Stromal cell of bone marrow (primary cell): Measurements from ENCODE around the gene CCDC12.

Experiments used
- DNase-seq: peaks from one replicate; pipeline ENCODE4 v3.0.0-alpha.2; 2012; ENCODE audit warnings: low read depth

Gene CCDC12

DNA sequence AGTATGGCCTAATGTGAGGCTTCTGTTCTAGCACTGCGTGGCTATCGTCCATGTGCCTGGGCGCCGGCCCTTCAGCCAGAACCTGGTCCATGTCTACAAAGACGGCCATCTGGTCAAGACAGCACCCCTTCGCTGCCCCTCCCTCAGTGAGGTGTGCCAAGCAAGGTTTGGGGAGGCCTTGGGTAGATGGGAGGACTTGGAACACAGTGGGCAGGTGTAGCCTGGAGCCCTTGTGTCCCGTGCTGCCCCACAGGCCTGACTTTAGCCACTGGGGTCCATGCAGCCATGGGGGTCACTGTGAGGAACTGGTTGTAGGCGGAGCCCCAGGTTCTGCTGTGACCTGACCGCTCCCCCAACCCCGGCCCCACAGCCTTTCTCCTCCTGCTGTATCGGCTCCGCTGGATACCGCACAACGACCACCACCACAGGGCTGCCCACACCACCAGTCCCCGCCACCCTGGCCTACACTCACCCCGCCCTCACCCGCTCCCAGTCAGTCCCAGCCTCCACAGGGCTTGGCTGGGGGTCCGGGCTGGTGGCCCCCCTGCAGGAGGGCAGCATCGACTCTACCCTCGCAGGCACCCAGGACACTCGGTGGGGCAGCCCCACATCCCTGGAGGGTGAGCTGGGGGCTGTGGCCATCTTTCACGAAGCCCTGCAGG lies 19.5 kb upstream of the CCDC12 start:
- DNase-seq = no peak

DNA sequence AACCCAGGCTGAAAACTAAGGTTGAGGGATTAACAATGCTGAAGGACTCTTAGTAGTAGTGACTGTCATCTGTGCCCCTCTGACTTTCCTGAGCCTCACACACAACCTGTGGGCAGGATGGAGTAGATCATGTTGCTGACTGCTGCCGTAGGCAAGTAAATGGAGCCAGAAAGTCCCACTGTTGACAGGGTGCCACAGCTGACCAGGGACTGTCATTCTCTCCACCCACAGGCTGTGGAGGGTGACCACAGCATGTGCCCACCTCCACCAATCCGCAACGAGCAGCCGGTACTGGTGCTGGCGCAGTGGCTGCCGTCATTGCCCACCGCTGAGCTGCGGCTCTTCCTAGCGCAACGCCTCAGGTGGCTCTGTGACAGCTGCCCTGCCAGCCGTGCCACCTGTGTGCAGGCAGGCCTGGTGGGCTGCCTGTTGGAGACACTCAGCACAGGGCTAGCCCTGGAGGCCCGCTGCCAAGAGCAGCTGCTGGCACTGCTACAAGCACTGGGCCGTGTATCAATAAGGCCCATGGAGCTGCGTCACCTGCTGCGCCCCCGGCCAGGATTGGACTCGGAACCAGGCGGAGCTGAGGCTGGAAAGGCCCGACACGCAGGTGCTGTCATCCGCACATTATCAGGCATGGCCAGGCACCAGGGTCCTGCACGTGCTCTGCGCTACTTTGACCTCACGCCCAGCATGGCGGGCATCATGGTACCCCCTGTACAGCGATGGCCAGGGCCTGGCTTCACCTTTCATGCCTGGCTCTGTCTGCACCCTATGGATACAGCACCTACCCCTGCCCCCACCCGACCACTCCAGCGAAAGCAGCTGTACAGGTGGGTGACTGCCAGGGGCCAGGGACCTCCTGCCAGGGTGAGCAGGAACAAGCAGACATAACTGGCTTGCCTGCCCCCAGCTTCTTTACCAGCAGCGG lies 18.5 kb upstream of the CCDC12 start:
- no peak for DNase-seq

DNA sequence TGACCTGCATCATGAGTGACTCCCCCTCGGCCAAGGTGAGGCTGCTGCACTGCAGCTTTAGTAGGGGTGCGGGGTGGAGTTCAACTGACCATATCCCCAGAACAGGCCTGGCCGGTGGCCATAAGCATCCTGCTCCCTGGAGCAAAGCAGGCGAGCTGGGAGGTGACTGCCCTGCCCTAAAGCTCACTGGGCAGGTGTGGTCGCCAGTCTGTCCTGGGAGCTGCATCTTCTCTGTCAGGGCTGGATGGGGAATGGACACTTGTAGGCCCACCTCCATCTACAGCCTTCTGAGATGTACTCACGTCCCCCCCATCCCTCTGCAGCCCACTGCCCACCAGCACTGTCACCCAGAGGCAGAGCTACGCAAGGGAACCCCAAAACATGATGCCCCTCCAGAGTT lies 17.4 kb upstream of the CCDC12 start:
- no peak for DNase-seq

DNA sequence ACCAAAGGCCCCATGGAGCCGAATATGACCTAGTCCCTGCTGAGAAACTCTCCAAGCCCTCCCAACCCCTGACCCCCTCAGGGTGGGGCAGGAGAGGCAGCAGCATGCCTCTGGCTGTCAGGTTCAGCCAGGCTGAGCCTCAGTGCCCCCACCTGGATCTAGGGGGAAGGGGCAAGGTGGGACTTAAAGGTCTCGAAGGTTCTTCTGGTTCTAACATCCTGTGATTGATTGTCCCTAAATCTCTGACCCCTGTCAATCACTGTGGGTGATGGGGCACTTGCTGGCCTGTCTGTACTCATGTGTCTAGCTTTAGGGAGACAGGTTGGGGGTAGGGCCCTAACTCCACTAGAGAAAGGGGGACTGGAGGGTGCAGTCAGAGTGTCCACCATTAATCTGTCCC lies 16.7 kb upstream of the CCDC12 start:
- DNase-seq = no peak

DNA sequence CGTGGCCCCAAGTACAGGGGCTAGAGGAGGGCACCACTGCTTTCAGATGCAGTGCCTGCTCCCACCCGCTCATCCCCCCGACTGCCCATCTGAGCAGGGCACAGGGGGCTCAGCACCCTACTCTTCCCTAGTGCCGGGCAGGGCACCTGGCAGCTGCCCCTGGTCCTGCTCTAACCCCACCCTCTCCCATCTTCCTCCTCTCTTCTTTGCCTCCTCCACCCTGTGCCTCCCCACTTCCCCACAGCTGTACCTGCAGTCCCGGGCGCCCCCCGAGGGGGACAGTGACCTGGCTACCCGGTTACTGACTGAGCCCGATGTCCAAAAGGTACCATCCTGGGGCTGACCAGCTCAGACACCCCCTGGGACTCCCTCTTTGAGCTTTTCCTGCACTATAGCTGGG lies 15.7 kb upstream of the CCDC12 start:
- no peak for DNase-seq

DNA sequence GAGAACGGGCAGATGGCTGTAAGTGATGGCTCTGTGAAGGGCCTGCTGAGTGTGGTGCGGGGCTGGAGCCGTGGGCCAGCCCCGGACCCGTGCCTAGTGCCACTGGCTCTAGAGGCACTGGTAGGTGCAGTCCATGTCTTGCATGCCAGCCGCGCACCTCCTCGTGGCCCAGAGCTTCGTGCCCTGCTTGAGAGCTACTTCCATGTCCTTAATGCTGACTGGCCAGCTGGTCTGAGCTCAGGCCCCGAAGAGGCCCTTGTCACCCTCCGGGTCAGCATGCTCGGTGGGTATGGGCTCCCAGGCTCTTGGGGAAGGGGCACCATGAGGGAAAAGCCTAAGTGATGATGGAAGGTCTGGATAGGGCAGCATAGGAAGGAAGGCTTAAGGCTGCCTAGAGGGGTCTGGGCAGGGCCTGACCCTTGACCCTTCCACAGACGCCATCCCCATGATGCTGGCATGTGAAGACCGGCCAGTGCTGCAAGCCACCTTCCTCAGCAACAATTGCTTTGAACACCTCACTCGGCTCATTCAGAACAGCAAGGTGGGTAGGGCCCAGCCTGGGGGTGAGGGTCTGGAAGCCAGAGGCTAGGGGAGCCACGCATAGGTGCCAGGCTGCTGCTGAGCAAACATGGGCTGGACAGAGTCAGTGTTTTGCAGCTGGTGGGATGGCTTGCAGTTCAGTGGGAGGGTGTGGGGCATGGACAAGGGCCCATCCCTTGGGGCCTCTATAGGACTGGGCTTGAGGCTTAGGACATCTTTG lies 15.0 kb upstream of the CCDC12 start:
- no peak for DNase-seq

DNA sequence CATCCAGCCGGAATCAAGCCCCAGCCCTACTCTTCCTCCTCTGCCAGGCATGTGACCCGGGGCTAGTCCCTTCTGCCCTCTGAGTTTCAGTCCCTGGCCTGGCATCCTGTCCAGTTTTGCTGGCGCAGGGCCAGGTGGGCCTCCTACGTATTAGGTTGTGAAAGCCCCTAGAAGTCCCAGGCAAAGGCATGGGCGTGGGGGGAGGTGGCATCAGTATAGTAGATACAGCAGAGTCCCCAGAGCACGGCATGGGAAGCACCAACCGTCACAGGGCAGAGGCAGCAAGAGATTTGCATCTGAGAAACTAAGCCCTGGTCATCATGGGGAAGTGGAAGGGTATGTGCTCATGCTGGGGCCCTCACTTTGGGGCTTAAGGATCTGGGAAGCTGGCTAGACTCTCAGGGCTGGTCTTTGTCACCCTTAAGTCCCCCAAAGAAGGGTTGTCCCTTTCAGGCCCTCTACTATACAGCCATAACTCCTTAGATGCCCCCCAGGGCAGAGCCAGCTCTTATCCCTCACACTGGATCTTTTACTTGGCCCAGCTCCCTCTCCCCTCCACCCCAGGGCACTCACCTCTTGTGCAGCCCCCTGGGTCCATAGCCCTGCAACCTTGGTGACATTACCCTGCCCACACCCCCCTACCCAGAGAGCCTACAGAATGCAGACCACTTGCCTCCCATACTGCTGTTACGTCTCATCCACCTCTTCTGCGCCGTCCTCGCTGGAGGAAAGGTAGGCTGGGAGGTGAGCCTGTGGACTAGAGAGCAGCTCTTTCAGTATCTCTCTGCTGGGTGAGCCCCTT lies 14.2 kb upstream of the CCDC12 start:
- no peak for DNase-seq

DNA sequence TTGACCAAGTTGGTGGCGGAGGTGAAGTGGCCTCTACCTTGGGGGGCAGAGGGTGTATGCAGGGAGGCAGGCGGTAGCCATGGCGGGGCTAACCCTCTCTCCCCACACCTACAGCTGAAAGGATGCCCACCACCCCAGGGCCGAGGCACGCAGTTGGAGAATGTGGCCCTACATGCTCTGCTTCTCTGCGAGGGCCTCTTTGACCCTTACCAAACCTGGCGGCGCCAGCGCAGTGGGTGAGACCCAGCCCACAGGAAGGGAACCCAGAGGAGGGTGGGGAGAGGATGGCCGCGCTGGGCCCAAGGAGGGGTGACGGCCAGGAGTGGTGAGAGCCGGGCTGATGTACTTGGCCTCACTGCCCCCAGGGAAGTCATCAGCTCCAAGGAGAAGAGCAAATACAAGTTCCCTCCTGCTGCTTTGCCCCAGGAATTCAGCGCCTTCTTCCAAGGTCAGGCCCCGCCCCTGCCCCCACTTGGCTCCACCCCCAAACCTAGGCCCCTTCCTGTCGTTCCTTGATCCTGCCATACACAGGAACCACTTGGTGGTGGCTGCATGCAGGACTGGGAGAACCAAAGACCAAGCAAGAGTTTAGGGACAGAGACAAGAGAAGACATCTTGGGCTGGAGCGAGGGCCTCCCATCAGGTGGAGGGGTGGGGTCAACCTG lies 12.7 kb upstream of the CCDC12 start:
- no peak for DNase-seq

DNA sequence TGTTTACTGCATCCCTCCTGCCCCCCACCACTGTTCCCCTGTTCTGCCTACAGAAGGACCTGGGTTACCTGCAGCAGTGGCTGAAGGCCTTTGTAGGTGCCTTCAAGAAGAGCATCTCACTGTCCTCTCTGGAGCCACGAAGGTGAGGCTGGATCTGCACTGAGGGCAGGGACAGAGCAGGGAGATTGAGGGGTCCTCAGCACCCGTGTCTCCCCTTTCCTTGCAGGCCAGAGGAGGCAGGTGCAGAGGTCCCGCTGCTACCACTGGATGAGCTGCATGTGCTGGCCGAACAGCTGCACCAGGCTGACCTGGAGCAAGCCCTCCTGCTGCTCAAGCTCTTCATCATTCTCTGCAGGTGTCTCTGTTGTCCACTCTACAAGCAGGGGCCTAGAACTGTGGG lies 12.1 kb upstream of the CCDC12 start:
- DNase-seq = no peak

DNA sequence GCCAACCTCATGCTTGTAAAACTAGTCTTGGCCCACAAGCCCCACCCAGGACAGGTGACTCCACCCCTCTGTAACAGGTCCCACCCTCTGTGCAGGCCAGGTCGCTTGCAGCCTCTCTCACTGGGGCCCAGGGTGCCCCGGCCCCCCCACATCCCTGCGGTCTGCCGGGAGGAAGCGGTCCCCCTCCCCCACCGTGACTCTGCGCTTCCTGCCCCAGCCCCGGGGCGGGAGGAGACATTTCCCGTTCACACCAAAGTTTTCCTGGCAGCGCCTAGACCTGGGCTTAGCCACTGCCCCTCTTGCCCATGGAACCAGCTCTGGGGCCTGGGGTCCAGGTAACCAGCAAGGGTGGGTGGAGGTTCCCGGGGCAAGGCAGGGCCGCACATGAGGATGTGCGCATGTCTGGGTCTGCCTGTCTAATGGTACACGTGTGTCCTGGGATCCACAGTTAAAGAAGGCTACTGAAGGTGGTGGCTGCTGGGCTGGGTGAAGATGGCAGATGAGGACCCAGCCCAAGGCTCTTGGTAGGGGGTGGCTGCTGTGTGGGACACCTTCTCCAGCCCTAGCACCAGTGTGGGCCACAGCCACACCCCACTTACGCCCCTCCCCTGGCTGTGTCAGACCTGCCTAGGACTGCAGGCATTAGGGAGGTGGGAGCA lies 11.3 kb upstream of the CCDC12 start:
- DNase-seq = no peak

DNA sequence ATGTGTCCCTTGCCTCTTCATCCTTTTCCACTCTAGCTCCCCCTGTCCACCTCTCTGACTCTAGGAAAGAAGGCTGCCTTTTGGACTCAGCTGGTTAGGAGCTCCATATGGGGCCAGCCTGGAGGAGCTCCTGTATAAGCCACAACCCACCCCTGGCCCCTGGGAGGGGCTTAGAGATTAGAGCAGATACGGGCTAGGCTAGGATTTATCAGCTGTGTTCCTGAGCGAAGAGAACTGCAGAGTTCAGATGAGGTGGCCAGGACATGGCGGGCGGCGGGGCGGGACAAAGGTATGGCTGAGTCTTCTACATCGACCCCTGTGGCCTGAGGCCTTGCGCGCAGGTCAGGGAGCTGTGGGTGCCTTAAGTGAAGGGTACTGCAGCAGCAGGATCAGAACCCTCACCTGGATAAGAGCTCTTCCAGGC lies 10.8 kb upstream of the CCDC12 start:
- no peak for DNase-seq

DNA sequence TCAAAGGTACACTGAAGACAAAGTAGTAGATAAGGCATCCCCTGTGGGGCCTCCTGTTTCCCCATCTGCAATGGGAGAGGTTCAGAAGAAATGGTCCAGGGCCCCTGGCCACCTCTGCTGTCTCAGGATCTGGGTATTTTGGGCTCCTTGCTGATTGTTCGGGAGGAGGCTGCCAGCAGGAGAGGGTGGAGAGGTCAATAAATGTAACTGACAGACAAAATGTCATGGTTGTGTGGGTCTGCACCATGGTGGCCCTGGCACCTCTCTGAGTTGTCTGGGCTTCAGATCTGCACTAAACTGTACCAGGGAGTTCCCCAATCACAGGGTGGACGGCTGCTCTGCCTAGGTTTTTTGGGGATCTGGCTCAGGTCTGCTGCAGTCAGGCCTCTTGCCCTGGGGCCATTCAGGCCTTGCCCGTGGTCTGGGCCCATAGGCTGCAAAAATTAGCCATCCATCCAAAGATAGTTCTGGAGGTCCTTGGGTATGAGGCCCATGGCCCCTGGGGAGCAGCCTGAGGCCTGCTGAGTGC lies 10.3 kb upstream of the CCDC12 start:
- DNase-seq = no peak

DNA sequence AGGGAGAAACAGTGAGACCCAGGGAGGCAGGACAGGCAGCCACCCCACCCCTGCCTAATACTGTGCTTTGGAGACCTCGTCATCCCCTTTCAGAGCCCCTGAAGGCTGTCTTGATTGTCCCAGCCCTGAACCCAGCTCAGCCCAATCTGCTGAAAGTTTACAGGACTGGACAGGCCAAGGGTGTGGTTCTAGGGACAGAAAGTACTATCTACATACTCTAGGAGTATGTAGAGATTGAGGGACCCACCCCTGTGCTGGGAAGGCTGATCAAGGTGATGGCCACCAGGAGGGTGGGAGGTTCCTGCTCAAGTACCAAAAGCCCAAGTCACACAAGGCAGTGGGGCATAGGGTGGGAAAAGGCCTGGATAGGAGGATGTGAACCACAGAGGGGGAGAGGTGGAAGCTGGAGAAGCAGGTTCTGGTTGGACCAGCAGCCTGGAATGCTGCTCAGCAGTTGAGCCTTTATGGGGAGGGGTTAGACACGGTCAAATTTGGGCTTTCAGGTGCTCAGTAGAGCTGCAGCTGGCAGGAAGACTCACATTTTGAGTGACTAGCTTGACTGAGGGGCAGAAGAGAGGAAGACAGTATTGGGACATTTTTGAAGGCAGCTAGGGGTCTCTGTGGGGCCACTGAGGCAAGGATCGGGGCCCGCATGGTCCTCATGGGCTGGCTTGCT lies 9.6 kb upstream of the CCDC12 start:
- DNase-seq = no peak

DNA sequence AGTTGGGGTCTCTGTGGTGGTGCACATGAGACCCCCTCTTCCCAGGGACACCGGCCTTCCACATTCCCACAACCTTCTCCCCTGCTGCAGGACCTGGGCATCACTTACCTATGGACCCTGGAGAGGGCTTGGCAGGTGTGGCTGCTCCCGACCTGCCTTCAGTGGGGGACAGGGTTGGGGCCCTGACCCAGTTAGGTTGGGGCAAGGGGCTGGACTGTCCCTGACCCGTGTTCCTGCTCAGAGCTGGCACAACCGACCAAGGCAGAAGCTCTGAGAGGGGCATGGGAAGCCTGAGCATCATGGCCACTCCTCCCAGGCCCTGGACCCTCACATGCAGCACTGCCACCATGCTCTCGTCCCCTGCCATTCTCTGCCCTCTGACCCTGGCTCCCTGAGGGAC lies 9.0 kb upstream of the CCDC12 start:
- no peak for DNase-seq

DNA sequence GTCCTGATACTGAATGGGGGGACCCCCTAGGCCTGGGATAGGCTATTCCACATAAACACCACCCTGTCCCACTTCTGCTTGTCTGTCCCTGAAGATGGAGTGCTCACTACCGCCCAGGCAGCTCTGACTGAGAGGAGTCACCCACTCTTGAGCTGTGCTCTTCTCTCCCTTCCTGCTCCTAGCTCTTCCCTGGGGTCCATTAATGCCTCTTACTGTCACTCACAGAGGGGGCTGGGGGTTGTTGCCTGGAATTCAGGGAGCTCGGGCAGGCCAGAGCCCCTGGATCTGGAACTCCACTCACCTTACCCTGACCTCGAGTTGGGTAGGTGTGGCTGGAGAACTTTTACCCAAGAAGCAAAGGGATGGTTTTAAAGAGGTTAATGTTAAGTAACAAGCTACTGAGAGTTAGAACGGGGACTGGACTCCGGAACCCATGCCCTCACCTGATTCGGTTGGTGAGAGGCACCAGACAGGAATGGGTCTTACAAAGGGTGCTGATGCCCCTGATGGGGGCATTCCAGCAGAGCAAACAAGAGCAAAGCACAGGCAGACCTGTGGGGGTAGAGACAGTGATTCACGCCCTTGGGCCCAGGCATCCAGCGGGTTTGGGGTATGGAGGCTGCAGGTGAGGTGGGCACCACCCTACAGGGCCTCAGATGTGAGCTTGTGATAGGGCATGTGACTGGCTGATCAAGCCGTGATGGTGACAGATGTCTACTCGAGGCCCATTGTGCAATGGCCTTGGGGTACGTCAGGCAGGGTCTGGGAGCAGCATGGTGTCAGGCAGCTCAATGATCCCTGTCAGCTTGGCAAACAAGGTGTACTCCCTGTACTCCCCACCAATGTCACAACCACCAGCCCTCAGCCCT lies 8.3 kb upstream of the CCDC12 start:
- DNase-seq = no peak

DNA sequence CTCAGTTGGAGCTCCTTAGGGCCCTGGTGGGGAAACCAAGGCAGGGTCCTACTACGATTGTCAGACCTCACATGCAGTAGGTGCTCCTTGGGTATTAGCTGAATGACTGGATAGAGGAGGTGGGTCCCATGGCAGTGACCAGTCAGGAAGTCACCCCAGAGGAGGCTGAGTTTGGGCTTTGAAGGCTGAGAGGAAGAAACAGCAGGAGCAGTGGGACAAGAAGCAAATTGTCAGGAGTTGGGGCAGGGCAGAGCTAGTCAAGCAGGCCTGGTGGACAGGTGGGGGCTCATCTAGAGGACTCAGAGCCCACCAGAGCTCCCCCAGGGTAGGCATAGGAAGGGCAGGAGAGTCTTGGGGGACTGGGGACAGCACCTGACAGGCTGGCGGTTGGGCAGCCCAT lies 6.0 kb upstream of the CCDC12 start:
- DNase-seq = no peak

DNA sequence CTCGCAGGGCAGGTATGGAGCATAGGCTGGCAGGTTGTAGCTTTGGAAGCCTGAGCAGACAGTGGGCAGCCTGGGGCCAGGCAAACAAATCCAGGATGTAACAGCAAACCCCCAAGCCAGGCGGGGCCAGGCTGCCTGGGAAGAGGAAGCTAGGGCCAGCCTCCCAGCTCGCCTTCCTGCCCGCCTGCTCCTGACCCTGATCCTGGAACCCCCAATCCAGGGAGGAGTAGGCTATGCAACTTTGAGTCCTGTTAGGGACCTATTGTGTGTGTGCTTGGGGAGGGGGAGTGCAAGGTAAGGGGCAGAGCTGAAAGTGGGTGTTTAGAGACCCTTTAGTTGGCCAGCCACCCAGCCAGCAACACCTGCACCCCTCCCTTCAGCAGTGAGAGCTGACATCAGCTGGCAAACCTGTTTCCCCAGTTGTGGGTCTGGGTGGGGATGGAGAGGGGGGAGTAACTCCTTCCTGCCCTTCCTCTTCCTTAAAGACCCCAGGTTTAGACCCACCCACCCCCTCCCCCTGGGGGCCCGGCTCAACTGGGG lies 5.5 kb upstream of the CCDC12 start:
- no peak for DNase-seq

DNA sequence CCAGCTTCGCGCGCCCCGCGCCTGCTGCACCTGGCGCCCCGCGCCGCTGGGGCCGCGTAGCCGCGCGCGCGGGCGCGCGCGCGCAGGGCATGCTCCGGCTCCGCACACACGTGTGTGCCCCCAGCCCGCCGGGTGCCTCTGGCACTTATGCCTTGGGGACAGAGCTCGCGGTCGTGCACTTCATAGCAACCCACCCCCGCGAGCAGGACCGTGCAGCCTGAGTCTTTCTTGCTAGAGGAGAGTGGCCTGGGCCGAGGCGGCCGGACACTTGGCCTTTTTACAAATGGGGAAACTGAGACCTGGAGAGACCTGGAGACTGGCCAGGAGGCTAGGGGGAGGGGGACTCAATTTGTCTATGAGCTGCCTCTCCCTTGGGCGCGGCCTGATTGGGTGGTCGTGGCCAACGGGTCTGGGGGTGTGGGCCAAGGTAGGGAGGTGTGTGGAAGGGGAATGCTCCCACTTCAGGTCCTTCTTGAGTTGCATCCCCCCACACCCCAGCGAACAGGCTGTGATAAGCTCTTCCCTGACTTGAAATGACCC lies 3.5 kb upstream of the CCDC12 start:
- DNase-seq = no peak
